Retinal pigment epithelial cell (primary cell): ENCODE results near the gene DMTF1.

ENCODE experiments used
- DNase-seq: peaks from one replicate; pipeline ENCODE4 v3.0.0-alpha.2; 2010; ENCODE audit warnings: low read depth
- H3K4me3 ChIP-seq: 2 replicates; pipeline ENCODE4 v1.5.1; 2011; ENCODE audit warnings: mild to moderate bottlenecking, low read length, control low read depth, moderate library complexity
- TF ChIP-seq, protein P1 (sequence below): conservative IDR thresholded peaks from 2 replicates; pipeline ENCODE4 v1.5.1; 2011; ENCODE audit warnings: low read depth, low read length, control low read depth, inconsistent platforms

DMTF1 gene

DNA sequence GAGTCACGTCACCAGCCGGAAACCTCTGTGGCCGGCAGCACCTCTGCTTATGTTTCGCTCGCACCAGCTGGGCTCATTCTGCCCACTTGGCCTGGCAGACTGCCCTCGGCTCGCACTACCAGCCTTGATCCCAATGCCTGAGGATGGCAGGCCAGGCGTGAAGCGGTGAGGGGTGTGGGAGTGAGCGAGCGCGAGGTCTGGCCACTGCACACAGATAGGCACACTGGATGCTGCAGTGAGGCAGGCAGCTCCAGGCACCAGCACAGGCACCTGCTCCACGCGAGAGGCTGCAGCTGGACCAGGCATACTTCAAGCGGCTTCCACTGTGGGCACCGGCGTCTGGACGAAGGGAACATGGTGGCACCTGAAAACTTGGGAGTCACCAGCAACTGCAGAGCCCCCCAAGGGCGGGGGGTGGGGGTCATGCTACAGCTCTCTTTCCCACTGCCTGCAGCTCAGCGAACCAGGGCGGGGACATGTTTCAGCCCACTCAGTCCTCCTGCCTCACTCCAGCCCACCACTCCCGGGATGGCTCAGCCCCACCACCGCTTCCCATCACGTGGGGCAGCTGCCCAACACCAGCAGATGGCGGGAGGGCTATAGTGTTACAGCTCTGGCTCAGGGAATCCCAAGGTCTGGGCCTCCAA is 5.4 kb upstream of the DMTF1 start:
- TF ChIP-seq, protein P1, sequence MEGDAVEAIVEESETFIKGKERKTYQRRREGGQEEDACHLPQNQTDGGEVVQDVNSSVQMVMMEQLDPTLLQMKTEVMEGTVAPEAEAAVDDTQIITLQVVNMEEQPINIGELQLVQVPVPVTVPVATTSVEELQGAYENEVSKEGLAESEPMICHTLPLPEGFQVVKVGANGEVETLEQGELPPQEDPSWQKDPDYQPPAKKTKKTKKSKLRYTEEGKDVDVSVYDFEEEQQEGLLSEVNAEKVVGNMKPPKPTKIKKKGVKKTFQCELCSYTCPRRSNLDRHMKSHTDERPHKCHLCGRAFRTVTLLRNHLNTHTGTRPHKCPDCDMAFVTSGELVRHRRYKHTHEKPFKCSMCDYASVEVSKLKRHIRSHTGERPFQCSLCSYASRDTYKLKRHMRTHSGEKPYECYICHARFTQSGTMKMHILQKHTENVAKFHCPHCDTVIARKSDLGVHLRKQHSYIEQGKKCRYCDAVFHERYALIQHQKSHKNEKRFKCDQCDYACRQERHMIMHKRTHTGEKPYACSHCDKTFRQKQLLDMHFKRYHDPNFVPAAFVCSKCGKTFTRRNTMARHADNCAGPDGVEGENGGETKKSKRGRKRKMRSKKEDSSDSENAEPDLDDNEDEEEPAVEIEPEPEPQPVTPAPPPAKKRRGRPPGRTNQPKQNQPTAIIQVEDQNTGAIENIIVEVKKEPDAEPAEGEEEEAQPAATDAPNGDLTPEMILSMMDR: no peak
- DNase-seq: no peak
- no peak overlapping the region for H3K4me3 ChIP-seq

DNA sequence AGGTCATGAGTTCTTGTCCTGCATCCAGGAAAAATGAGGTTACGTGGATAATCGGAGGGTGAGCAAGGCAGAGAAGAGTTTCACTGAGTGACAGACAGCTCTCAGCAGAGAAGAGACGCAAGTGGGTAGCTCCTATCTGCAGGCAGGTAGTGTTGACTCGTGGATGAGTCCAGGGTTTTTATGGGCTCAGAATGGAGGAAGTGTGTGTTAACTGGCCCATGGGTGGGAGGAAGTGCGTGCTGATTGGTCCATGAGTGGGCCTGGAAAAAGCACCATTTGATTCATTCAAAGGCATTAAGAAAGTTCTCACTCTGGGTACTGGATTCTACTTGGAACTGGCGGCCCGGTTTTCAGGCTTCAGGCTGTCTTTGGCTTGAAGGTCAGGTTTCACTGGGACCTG is 4.8 kb upstream of the DMTF1 start:
- TF ChIP-seq, protein P1: no peak
- no peak overlapping the region for H3K4me3 ChIP-seq
- no peak for DNase-seq

DNA sequence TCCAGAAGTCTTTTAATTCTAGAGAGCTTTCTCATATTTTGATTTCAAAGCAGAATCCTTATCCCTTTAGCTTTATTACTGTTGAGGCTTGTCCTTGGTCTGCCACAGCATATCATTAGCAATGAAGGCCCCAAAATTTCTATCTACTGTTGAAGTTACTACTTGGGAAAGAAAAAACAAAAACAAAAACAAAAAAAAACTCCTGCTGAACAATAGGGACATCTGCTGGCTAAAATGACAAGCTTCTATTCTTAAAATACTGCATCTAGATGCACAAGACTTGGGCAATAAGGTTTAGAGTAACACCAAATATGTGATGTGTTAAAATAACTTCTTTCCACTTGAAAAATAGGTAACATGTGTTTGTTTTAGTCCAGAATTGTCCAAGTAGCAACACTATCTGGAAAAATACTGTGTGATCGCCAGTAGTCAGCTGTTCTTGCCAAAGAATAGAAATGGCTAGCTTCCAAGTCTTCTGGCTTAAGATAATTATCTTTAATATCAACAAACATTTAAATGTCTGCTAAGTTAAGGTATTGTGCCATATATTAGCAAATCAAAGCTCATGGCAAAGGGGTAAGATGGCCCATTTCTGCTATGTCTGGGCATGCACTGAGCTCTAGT is 3.8 kb upstream of the DMTF1 start:
- DNase-seq: no peak
- TF ChIP-seq, protein P1: peak; percentile 57
- no peak overlapping the region for H3K4me3 ChIP-seq

DNA sequence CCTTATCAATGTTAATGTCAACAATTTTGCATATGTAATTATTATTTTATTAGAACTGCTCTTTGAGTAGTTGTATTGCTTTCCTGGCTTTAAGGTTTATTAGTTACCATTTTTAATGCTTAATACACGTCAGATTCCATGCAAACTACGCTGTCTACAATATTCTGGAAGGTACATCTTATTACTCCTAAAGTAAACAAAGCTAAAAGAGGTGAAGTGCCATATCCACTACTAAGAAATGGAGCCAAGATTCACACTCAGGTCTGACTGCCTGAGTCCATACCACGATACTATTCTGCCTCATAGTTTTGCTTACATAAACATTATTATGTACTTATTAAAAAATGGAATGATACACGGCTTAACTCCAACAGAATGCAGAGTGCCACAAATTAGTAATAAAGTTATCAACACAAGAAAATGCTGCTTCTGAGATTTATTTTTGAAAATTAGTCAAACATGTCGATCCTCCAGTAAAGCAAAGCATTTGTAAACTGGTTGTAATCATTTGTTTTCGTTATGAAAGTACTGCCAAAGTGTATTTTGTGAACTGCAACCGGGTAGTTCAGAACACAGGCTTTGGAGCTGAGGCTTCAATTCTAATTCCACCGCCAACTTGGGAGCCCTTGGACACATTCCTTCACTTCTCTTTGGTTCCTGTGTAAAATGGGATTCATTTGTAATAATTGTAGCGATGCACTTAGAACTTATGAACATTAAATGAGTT is 1.1 kb upstream of the DMTF1 start:
- H3K4me3 ChIP-seq: peak overlapping the region; percentile 88
- TF ChIP-seq, protein P1: no peak

DNA sequence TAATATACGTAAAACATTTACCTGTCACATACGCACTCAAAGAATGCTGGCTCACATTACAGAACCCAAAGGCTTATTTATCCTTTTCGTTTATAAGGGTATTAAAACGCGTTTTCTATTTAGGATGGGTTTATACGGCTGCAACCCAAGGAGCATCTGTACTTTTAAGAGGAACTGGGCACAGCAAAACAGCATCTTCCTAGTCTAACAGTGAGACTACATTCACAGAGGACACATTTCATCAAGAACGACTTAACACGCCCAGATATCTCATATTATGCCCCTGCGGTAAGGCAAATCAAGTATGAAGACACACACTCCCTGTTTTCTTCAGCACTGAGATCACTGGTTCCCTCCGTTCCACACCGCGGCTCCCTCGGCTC is 533 bp upstream of the DMTF1 start:
- H3K4me3 ChIP-seq: peak overlapping the region; percentile 88

More for the DNA sequence above, 1.1 kb upstream of the DMTF1 start:
- DNase-seq: no peak

DNA sequence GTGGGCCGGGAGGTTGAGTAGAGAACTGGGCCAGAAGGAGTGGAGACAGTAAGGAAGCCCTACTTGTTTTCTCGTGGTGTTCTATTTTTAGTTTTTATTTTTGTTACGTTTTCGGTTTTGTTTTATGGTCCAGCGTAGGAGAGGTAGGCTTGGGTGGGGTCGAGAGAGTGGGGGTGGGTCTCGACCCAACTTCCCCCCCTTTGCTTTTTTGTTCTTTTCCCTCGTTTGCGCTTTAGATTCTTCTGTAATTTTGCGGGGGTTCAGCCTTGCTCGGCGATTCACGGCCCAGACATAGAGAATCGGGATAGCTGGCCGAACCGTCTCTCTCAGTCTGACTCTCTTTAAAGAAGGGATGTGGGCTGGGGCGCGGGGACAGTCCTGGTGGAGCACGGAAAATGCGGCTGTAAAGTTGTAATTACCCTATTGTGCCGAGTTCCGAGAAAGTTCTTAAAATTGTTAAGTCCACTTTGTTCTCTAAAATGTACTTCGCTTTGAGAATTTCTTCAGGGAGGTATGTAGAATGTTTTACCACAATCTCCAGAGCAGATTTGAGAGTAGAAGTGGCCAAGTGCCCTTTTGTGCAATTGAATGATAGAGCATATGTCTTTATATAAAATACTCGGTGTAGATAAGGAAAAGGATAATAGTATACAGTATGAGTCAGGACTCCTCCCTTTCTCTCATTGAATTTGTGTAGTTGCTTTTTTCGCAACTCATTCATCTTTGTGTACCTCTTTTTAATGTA is 816 bp downstream of the DMTF1 start:
- H3K4me3 ChIP-seq: peak overlapping the region; percentile 88
- TF ChIP-seq, protein P1: no peak
- DNase-seq: no peak

More for the DNA sequence above, 533 bp upstream of the DMTF1 start:
- no peak for DNase-seq
- TF ChIP-seq, protein P1: no peak
